GM21515 (cell line): Measurements from ENCODE around the gene LYSMD3.

Source experiments
- ATAC-seq: cut with Tn5 transposase; IDR thresholded peaks from one replicate; pipeline ENCODE4 v1.9.1; 2021; ENCODE audit not compliant: unreplicated experiment

LYSMD3 gene

GRCh38 chr5:90483206-90483605, 46.2 kb downstream of the LYSMD3 start:
- no peak for ATAC-seq

DNA sequence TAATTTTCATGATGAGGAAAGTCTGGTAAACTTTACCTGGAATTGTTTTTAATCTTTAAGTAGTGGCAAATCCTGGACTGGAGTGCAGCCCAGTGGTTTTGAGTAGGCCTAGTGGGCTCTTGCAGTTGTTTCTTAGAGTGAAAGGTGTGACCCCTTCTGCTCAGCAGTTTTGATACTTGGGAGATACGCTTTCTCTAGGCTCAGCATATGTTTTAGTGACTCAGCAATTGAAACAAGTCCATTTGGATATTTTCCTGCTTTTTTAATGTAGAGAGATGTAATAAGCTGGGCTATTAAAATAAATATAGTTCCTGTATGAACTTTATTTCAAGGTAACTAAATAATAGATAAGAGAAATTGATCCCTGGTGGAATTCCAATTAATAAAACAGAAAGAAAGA, 48.7 kb downstream of the LYSMD3 start:
- ATAC-seq = no peak

DNA sequence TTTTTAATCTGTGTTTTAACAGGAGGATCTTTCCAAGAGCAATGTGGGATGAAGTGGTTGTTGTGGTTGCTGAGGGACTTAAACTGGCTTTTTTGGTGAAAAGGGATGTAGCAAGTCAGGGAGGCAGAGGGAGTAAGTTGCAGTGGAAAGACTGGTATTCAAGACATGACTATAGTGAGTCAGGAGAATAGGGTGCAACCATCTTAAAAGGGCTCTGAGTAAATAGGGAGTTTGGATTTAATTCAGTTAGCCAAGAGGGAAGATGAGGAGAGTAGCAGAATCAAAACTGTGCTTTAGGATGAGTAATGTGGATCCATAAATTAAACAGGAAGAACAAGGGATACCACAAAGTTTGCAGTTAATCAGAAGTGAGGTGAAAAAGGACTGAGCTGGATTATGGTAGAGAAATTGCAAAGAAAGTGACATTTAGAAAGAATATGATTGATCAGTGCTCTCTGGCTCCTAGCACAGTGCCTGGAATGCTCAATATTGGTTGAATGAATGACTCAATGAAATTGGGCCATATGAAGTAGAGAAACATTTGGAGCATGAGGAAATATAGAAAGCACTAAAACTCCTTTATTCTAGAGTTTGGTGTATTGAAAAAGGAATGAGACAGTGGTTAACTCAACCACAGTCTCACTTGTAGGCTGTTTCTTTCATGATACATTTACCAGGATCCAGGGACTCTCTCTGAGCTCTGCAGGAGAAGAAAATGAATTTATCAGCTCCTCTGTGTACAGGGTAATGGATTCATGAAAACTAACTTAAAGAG, 49.6 kb downstream of the LYSMD3 start:
- ATAC-seq = no peak

GRCh38 chr5:90477621-90478215, 51.7 kb downstream of the LYSMD3 start:
- ATAC-seq = no peak

DNA sequence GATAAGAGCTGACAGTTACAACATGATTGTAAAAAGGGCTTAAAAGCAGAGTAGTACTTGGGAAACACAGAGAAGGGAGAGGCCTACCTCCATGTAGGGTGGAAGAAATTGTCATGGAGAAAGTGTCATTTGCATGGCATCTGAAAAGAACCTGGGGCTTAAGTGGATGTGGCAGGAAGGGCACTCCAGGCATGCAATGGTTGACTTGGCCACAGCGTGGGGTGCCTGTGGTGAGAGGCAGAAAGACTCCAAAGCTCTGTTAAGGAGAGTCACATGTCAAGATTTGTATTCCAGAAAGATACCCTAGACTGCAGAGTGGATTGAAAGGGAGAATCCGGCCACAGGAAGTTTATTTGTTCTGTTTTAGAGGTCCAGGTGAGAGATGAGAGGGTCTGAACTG, 52.3 kb downstream of the LYSMD3 start:
- ATAC-seq = no peak

DNA sequence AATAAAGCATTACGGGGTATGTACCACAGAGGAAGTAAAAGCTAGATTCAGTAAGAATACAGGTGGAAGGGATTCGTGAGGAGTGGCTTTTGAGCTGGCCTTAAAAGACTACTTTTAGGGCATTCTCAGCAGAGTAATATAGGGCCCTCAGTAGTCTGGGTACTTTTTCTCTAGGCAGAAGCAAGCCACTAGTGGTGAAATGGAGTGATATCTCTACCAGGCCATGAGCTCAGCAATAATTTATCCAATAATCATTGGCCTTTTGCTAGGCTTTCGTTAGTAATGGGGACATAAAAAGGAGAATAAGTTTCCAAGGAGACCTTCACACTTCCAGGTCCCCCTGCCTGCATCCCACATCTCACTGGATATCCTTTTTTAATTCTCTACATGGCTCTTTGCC, 53.0 kb downstream of the LYSMD3 start:
- ATAC-seq = no peak

DNA sequence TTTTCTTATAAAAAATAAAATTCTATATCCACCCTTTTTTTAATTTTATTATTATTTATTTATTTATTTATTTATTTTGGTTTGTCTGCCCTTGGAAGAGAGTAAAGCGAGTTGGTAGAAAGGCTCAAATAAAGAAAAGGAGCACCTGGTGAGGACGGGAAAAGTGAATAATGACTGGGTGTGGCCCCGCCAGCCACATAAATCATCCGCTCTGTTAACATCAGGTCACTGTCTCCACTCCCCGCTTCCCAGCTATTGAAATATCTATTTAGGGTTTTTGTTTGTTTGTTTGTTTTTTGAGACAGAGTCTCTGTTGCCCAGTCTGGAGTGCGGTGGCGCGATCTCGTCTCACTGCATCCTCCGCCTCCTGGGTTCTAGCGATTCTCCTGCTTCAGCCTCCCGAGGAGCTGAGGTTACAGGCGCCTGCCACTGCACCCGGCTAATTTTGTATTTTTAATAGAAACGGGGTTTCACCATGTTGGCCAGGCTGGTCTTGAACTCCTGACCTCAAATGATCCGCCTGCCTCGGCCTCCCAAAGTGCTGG, 53.9 kb downstream of the LYSMD3 start:
- no peak for ATAC-seq

DNA sequence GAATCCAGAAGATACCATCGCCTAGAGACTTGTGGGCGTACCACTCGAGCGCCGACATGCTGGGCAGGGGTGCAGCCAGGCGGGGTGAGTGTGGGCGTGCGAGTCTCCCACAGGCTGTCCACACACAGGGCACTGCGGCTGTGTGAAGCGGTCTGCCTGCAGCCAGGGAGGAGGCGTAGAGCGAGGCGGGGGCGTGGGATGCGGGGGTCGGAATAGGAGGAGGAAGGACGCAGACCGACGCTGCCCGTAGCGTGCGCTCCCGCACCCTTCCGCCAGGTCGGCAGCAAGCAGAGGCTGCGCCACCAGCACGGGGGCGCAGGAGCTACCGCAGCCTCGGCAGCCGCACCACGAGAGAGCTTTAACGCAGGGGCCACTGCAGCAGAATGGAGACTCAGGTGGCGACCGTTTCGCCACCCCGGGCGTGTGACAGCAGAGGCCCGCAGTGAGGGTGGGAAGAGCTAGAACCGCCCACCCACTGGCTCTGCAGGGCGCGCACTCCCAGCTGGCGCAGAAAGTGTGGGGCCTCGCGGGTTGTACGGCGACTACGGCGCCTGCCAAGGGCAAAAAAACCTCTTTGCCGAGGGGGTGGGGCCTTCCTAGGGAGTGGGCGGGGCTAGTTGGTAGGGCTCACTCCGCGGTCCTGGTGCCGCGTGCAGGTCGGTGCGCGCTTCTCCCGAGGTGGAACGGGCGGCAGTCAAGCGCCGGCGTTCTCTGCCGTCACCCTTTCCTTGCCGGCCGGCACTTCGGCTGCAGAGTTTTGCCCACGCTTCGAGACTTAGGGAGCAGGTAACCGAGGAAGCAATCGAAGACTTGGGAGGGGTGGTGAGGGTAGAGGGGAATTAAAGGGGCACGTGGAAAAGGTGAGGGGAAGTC, 54.9 kb downstream of the LYSMD3 start, which contains the start of the genes MBLAC2 and POLR3G:
MBLAC2 (minus strand) TSS at position 537 of the 873 bp plus-strand sequence; CDS start at position 58, 479 bp downstream.
POLR3G (plus strand) TSS at position 630 of the 873 bp plus-strand sequence. CDS start 10,704 bp downstream, outside the sequence.
- peak; percentile 87 for ATAC-seq

DNA sequence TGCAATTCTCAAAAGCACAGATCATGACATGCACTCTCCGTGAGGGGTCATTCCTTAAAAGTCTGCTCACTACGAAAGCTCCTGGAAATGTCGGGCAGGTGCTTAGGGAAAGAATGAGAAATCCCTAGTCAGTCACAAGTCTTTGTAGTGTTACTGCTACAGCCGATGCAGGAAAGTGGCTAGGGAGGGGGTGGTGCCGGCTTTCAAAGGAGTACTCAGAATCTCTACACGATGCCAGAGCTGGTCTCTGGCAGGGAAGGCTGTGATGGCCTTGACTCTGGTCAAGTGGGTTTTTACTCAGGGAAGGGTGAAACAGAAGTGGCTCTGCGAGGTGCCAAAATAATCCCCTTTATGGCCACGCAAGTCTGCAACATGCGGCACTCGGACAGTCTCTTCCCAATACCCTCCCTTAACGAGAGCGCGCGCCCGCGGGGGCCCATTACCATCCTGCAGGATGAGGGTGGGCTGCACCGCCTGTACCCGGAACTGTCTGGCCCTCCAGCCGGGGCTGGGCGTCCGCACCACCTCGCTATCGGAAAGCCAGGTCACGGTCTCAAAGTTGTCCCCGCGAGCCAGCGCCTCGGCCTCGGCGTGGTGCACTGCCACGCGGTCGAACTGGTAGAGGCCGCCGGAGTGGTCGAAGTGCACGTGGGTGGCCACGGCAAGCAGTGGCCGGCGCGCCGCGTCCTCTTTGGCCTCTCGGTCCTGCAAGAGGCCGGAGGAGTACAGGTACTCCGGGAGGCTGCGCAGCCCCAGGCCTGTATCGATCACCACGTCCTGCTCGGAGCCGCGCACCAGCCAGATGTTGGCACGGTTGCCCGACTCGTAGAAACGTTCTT, 55.8 kb downstream of the LYSMD3 start:
- ATAC-seq = peak; percentile 17

GRCh38 chr5:90472783-90473395, 56.5 kb downstream of the LYSMD3 start:
- peak; percentile 9 for ATAC-seq
